ENCODE results near the gene SPEN.
"Not testable (repeated sequence)": the region's sequence is repeated elsewhere in the genome, so short reads cannot be mapped to it uniquely, and the experiment has no call there.

The SPEN gene, protein sequence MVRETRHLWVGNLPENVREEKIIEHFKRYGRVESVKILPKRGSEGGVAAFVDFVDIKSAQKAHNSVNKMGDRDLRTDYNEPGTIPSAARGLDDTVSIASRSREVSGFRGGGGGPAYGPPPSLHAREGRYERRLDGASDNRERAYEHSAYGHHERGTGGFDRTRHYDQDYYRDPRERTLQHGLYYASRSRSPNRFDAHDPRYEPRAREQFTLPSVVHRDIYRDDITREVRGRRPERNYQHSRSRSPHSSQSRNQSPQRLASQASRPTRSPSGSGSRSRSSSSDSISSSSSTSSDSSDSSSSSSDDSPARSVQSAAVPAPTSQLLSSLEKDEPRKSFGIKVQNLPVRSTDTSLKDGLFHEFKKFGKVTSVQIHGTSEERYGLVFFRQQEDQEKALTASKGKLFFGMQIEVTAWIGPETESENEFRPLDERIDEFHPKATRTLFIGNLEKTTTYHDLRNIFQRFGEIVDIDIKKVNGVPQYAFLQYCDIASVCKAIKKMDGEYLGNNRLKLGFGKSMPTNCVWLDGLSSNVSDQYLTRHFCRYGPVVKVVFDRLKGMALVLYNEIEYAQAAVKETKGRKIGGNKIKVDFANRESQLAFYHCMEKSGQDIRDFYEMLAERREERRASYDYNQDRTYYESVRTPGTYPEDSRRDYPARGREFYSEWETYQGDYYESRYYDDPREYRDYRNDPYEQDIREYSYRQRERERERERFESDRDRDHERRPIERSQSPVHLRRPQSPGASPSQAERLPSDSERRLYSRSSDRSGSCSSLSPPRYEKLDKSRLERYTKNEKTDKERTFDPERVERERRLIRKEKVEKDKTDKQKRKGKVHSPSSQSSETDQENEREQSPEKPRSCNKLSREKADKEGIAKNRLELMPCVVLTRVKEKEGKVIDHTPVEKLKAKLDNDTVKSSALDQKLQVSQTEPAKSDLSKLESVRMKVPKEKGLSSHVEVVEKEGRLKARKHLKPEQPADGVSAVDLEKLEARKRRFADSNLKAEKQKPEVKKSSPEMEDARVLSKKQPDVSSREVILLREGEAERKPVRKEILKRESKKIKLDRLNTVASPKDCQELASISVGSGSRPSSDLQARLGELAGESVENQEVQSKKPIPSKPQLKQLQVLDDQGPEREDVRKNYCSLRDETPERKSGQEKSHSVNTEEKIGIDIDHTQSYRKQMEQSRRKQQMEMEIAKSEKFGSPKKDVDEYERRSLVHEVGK (N-terminal part only)

DNA sequence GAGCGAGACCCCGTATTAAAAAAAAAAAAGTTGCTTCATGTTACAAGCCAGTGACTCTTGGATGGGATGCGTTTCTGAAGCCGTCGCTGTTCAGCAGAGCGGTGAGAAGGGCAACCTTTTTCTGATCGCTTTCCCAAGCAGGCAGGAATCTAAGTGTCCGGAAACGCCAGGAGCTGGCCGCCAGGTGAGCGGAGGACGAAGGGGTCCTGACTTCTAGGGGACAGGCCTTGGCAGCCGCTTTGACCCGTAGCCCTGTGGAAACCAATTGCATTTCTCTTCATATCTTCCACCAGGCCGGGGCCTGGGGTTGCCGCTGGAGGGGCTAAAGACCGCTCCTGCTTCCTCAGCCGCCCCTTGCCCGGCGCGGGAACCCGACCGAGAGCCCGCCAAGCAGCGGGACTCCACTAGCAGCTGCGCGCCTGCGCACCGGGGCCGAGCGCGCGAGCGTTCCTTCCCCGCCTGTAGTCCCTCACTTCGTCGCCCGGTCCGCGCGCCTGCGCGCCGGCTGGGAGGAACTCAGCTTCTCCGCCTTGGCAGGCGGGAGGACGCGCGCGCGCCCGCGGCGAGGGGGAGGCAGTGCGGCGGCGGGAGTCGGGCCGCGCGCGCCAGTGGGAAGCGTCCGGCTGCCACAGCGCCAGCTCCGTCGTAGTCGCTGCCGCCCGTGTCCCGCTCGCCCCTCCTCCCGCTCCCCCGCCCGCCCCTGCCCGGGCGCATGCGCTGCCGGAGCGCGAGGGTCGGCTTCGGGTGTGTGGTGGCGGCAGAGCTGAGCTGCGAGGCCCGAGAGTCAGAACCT is at the start of gene SPEN:
SPEN (plus strand) TSS at position 608 of the 793 bp plus-strand sequence. CDS start 361 bp downstream, outside the sequence.
- DNase-seq, result peak; percentile 98

DNA sequence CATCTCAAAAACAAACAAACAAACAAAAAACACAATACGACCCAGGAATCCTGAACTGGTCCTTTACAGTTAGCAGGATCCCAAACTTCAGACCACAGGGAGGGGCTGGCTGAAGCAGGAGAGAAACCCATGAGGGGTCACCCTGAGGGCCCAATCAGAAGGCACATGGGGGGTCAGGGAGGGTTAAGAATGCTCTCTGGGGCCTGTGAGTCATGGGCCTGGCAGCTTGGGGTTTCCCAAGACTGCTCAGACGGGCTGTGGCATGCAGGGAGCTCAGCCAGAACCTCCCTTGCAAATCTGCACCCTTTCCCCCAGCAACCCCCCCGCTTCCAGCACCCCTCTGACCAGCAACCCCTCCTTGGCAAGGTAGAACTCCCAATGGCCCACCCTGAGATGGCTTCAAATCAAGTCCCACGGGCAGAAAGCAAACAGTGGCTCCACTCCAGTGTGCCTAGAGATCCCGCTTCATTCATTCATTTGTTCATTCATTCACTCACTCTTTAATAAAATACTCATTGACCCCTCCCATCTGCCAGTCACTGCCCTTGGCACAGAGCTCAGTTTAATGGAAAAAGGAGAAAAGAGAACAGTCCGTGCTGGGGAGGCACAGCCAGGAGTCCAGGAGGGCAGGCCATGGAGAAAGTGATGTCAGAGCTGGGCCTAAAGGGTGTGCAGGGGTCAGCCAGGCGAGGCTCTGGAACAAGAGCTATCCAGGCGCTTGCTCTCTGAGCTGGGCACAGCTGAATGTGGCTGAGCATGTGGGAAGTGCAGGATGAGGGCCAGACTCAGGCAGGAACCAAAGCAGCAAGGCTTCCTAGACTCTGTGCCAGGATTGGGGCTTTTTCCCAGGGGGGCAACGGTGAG is 48.3 kb upstream of the SPEN start:
- DNase-seq, result peak; percentile 4

DNA sequence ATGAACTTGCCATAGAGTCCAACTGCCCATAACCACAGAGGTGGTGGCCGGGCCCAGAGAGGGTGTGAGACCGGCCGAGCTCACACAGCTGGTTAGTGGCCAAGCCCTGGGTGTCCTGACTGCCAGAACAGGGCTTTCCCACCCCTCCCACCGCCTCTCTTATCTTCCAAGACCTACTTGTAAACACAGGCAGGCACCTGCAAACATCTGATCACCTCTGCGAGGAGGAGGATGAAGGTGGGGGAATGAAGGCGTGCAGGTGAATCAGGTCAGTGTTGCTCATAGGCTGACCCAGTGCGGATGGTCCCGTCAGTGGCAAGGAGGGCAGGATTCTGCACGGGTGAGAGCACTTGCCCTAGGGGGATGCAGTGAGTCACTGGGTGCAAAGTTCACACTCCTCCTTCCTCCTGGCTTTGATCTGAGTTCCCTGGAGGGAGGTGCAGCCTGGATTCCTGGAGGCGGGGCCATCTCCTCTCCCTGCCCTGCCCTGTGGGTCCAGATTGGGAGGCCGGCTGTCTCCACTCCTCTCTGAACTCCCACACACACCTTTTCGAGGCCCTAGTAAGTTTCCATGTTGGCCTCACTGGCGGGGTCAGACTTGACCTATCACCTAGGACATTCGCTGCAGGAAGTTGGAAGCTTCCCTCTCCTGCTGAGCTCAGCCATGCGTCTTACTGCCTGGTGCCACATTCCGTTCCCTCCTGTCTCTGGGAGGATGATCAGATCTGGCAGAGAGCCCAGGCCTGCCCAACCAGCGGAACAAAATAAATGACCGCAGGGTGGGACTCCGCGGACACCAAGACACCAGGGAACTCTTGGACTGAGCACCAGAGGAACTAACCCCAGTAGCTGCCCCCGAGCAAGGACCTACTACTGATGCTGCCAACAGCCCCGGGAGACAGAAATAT is 47.3 kb upstream of the SPEN start:
- DNase-seq, result no peak

DNA sequence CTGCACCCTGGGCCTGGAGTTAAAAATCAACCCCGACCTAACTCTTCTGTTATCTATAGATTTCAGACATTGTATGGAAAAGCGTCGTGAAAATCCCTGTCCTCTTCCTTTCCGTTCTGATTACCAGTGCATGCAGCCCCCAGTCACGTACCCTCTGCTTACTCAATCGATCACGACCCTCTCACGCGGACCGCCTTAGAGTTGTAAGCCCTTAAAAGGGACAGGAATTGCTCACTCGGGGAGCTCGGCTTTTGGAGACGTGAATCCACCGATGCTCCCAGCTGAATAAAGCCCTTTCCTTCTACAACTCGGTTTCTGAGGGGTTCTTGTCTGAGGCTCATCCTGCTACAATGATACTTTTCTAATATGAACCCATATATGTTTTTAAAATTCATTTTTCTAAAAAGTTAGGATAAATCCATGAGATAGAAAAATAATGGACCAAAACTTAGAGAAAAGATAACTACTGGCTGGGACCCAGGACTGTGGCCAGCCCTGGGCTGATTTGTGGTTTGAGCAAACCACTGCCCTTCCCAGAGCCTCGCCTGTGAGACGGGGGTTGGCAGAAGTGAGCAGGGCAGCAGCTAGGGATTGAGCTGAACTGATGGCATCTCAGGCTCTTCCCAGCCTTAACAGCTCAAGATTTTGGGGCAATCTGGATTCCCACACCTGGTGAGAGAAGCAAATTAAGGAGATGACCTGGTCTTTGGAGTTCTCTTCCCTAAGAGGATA is 45.1 kb upstream of the SPEN start:
- DNase-seq, result no peak

DNA sequence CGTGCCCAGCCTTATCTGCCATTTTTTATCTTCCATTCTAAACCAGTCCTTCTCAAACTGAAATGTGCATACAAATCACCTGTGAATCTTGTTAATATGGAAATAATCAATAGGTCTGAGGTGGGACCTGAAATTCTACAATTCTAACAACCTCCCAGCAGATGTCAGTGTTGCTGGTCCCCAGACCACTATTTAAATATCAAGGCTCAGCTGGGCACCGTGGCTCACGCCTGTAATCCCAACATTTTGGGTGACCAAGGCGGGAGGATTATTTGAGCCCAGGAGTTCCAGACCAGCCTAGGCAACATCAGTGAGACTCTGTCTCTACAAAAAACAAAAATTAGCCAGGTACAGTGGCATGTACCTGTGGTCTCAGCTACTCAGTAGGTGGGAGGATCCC is 44.1 kb upstream of the SPEN start:
- DNase-seq, result peak; percentile 7

DNA sequence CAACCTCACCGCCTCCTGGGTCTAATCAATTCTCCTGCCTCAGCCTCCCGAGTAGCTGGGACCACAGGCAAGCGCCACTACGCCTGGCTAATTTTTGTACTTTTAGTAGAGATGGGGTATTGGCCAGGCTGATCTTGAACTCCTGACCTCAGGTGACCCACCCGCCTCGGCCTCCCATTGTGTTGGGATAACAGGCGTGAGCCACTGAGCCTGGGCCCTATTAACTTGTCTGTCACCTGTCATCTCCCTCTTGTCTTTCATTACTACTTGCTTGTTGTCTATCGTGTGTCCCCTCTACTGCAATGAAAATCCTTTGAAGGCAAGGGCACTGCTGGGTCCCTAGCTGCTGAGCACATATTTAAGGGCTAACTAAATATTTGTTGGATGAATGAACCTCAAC is 43.4 kb upstream of the SPEN start:
- no peak for DNase-seq

DNA sequence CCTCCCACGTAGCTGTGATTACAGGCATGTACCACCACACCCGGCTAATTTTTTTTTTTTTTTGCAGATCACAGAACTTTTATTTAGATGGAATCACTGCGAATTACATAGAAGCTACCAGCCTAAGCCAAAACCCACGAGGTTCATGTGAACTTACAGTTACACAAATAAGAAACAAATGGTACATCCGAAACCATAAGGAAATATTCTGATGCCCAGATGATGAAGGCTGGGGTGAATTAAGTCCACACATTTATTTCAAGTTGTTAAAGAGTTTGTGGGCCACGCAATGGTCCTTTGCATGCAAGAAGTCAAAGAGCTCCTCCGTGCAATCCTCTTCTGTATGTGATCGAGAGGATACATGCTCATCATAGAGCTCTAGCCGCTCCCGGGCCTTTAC is 40.4 kb upstream of the SPEN start:
- no peak for DNase-seq

DNA sequence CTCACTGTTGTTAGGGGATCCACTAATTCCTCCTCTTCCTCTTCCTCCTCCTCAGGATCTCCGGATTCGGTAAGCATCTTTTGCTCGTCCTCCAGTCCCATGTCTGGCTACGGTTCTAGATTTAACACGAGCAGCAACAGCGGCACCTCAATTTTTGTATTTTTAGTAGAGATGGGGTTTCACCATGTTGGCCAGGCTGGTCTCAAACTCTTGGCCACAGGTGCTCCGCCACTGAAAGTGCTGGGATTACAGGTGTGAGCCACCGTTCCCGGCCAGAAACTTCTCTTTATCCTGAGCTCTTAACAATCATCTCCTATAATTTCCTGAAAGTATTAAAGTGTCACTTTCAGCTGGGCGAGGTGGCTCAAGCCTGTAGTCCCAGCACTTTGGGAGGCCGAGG is 40.0 kb upstream of the SPEN start, which contains the start of gene UQCRHL:
UQCRHL (minus strand) TSS at position 101 of the 400 bp plus-strand sequence; CDS start at position 101, 0 bp downstream.
- DNase-seq, result not testable (repeated sequence)

DNA sequence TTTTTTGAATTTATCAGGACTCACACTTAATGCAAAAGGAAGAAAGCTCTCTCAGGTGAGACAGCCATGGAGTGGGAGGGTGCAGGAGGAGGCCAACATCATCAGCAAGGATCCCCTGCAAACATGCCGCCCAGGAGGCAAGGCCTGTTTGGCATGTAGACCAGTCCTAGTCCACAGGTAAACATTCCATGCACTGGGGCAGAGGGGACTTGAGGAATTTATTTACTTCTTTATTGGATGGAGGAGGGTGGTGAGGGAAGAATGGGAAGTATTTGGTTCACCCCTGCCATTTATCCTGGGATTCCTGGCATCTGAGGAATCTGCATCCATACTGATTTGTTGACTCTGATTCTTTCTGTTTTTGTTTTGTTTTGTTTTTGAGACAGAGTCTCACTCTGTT is 38.6 kb upstream of the SPEN start:
- no peak for DNase-seq

DNA sequence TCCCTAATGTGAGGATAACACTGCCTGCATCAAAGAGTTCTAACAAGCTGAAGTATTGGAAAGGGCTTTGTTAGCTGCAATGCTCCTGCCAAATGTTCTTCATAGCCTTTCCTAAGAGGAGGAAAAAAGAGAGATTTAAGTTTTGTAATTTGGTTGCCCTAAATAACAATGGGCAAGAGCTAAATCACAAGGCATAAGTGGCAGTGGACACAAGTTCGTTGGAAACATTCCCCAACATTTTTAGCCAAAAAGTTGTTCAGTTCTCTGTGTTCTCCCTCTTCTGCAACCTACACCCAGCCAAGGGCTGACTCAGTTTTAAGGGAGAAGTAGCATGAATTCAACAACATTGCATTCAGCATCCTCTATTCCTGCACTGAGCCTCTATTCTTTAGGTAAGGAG is 37.4 kb upstream of the SPEN start:
- DNase-seq, result no peak

DNA sequence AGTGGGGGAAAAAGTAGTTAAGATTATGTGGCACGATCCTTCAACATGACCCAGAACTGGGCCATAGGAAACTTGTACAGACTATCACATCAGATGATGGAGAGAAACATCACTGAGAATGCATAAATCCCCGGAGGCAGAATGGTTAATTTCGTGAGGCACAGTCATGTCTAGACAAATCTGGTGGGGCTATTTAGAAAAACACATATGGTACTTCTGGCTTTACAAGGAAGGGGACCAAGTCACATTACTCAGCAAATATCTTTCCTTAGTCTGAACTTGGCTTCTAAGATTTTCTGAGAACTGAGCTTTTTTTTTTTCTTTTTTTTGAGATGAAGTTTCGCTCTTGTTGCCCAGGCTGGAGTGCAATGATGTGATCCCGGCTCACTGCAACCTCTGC is 30.8 kb upstream of the SPEN start:
- DNase-seq, result no peak

DNA sequence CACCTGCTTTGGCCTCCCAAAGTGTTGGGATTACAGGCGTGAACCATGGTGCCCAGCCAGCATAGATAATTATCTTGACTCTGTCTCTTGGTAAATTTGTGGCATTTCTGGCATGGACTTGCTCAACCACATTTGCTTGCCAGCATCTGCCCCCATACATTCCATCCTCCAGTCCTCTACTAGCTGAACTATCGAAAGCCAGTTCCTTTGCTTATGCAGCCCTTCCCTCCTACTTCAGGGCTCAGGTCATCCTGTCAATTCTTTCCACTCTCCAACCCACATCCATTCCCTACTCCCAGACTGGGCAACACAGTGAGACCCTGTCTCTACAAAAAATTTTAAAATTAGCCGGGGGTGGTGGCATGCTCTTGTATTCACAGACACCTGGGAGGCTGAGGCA is 27.0 kb upstream of the SPEN start:
- no peak for DNase-seq

DNA sequence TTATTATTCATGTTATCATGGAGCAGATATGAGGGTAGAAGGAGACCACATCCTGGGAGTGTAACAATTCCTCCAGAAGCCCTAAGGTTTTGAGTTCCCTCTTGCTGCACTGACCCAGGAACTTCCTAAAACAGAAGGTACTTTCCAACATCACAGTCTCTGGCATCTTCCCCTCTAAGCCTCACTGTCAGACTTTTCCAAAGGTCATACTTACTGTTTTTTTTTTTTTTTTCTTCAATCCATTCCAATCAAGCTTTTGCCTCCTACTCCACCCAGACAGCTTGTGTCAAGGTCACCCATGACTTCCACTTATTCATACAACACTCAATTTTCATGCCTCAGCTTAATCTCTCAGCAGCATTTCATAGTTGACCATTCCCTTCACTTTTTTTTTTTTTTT is 21.7 kb upstream of the SPEN start:
- DNase-seq, result no peak

DNA sequence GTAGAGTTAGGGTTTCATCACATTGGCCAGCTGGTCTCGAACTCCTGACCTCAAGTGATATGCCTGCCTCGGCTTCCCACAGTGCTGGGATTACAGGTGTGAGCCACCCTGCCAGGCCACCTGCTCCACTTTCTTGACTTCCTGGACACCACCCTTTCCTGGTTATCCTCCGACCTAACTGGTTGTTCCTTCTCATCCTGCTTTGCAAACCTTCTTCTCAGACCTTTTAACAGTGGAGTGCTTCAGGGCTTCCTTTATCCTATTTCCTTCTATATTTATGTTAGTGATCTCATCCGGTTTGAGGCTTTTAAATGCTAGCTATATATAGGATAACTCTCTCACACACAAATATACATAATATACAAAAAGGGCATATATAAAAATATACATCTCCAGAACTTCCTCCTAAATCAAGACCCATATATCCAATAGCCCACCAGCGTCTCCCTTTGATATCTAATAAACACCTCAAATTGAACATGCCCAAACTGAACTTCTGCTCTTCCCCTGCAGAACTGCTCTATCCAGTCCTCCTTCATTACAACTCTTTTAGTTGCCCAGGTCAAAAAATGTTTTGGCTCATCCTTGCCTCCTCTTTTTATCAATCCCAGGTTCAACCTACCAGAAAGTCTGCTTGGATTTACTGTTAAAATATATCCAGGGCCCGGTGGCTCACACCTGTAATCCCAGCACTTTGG is 20.5 kb upstream of the SPEN start:
- no peak for DNase-seq

DNA sequence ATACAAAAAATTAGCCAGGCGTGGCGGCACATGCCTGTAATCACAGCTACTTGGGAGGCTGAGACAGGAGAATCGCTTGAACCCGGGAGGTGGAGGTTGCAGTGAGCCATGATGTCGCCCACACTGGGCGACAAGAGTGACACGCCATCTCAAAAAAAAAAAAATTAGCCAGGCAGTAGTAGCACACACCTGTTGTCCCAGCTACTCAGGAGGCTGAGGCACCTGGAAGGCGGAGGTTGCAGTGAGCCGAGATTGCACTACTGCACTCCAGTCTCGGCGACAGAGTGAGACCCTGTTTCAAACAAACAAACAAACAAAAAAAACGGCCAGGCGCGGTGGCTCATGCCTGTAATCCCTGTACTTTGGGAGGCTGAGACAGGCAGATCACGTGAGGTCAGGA is 19.9 kb upstream of the SPEN start:
- DNase-seq, result not testable (repeated sequence)

DNA sequence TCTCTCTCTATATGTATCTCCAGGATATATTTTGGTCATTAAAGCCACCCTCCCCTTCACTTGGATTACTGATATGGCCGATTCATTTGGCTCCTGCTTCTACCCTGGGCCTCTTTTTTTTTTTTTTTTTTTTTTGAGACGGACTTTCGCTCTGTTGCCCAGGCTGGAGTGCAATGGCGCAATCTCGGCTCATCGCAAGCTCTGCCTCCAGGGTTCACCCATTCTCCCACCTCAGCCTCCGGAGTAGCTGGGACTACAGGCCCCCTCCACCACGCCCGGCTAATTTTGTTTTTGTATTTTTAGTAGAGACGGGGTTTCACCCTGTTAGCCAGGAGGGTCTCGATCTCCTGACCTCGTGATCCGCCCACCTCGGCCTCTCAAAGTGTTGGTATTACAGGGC is 18.6 kb upstream of the SPEN start:
- DNase-seq, result not testable (repeated sequence)

DNA sequence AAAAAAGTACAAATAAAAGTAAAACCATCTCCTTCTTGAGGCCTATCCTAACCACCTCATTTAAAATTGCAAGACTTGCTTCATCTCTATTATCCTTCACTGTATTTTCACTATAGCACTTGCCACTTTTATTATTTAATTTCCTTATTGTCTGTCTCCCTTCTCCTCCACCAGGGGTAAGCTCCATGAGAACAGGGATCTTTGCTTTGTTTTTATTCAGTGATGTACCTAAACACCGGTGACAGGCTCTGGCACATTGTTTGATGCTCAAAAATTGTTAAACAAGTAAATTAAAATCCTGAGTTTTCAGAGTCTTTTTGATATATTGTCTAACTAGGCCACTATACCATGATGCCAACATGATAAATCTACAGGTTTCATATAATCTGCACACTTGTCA is 17.2 kb upstream of the SPEN start:
- no peak for DNase-seq

DNA sequence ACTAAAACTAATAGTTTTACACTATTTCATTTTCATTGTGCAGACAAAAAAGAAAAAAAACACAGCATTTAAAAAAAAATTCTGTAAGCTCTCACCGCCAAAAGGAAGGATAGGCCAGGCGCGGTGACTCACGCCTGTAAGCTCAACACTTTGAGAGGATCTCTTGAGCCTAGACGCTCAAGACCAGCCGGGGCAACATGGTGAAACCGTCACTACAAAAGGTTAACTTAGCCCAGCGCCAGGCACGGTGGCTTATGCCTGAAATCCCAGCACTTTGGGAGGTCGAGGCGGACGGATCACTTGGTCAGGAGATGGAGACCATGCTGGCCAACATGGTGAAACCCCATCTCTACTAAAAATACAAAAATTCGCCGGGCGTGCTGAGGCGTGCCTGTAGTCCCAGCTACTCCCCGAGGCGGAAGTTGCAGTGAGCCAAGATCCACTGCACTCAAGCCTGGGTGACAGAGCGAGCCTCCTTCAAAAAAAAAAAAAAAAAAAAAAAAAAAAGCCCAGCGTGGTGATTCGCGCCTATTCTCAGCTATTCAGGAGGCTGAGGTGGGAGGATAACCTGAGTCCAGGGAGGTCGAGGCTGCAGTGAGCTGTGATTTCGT is 14.3 kb upstream of the SPEN start:
- peak; percentile 54 for DNase-seq
